HEK293 (cell line): Measurements from ENCODE around the gene THTPA.

Source experiments
- CTCF ChIA-PET: fragments of 350-600 bp; formaldehyde crosslinking; extraction: SDS; loops from one replicate; lab custom pipeline; 2021; ENCODE audit warnings: antibody characterized with exemption; lab: Yijun Ruan, JAX
- POLR2A ChIA-PET: fragments of 300-600 bp; formaldehyde crosslinking; extraction: SDS; loops from one replicate; lab custom pipeline; 2020; ENCODE audit warnings: antibody characterized with exemption, inconsistent platforms; lab: Yijun Ruan, JAX
- H3K27ac ChIP-seq: fragments of 200-500 bp; sonication (Bioruptor generic); 2 replicates; pipeline ENCODE4 v1.5.1; 2014; ENCODE audit warnings: low read depth, low read length, control low read depth, inconsistent platforms; ENCODE audit errors: extremely low read depth
- H3K36me3 ChIP-seq, 2 experiments: fragments of 200-500 bp in 1 of 2; sonication (Bioruptor generic) in 1 of 2; 1 replicate in 1 of 2; 2 replicates in 1 of 2; pipeline ENCODE4 v1.5.1; 2014 to 2017; ENCODE audit warnings: inconsistent platforms in 2 of 2, low read length in 2 of 2; ENCODE audit not compliant: control insufficient read depth in 2 of 2, insufficient read depth in 1 of 2
- H3K4me1 ChIP-seq: fragments of 200-500 bp; sonication (Bioruptor generic); 2 replicates; pipeline ENCODE4 v1.5.1; 2014; ENCODE audit warnings: mild to moderate bottlenecking, low read length, inconsistent platforms; ENCODE audit not compliant: control insufficient read depth, insufficient read depth
- H3K4me3 ChIP-seq: 2 replicates; pipeline ENCODE4 v1.5.1; 2011; ENCODE audit warnings: low read depth, mild to moderate bottlenecking, control low read depth, low read length, moderate library complexity
- H3K9me3 ChIP-seq: fragments of 200-500 bp; sonication (Bioruptor generic); 2 replicates; pipeline ENCODE4 v1.5.1; 2014; ENCODE audit warnings: low read depth, low read length, inconsistent platforms; ENCODE audit not compliant: control insufficient read depth, insufficient read depth
- GLIS2 ChIP-seq: fragments of 450-650 bp; formaldehyde crosslinking; IDR thresholded peaks from 2 replicates; pipeline ENCODE4 v1.5.1; 2016; ENCODE audit warnings: missing biosample characterization, missing genetic modification characterization
- MYNN ChIP-seq: fragments of 450-650 bp; formaldehyde crosslinking; IDR thresholded peaks from 2 replicates; pipeline ENCODE4 v1.5.1; 2016; ENCODE audit warnings: missing biosample characterization, missing genetic modification characterization, borderline replicate concordance
- WT1 ChIP-seq: fragments of 450-650 bp; formaldehyde crosslinking; IDR thresholded peaks from 2 replicates; pipeline ENCODE4 v1.5.1; 2016; ENCODE audit warnings: missing biosample characterization, missing genetic modification characterization
- ZBTB21 ChIP-seq: fragments of 450-650 bp; formaldehyde crosslinking; IDR thresholded peaks from 2 replicates; pipeline ENCODE4 v1.5.1; 2017; ENCODE audit warnings: missing biosample characterization, missing genetic modification characterization
- ZFP37 ChIP-seq: fragments of 450-650 bp; formaldehyde crosslinking; IDR thresholded peaks from 2 replicates; pipeline ENCODE4 v1.5.1; 2016; ENCODE audit warnings: missing biosample characterization, missing genetic modification characterization
- ZIC2 ChIP-seq: fragments of 450-650 bp; formaldehyde crosslinking; IDR thresholded peaks from 2 replicates; pipeline ENCODE4 v1.5.1; 2016; ENCODE audit warnings: missing biosample characterization, missing genetic modification characterization
- ZNF133 ChIP-seq: fragments of 450-650 bp; formaldehyde crosslinking; IDR thresholded peaks from 2 replicates; pipeline ENCODE4 v1.5.1; 2016; ENCODE audit warnings: missing biosample characterization, missing genetic modification characterization
- ZNF157 ChIP-seq: fragments of 450-650 bp; formaldehyde crosslinking; IDR thresholded peaks from 2 replicates; pipeline ENCODE4 v1.5.1; 2016; ENCODE audit warnings: missing biosample characterization, missing genetic modification characterization
- ZNF24 ChIP-seq: fragments of 450-650 bp; formaldehyde crosslinking; IDR thresholded peaks from 2 replicates; pipeline ENCODE4 v1.5.1; 2016; ENCODE audit warnings: missing biosample characterization, missing genetic modification characterization
- ZNF341 ChIP-seq: fragments of 450-650 bp; formaldehyde crosslinking; IDR thresholded peaks from 2 replicates; pipeline ENCODE4; 2016; ENCODE audit warnings: low read depth, missing biosample characterization, missing genetic modification characterization
- ZNF350 ChIP-seq: fragments of 450-650 bp; formaldehyde crosslinking; IDR thresholded peaks from 2 replicates; pipeline ENCODE4 v1.5.0; 2017; ENCODE audit warnings: missing biosample characterization, mild to moderate bottlenecking, missing genetic modification characterization
- ZNF423 ChIP-seq: fragments of 450-650 bp; formaldehyde crosslinking; IDR thresholded peaks from 2 replicates; pipeline ENCODE4 v1.5.1; 2016; ENCODE audit warnings: missing biosample characterization, missing genetic modification characterization
- ZNF48 ChIP-seq: fragments of 450-650 bp; formaldehyde crosslinking; IDR thresholded peaks from 2 replicates; pipeline ENCODE4 v1.5.1; 2016; ENCODE audit warnings: missing biosample characterization, missing genetic modification characterization
- ZNF510 ChIP-seq: fragments of 450-650 bp; formaldehyde crosslinking; IDR thresholded peaks from 2 replicates; pipeline ENCODE4 v1.5.1; 2018; ENCODE audit warnings: mild to moderate bottlenecking, missing genetic modification characterization, missing biosample characterization; ENCODE audit not compliant: insufficient replicate concordance
- ZNF548 ChIP-seq: fragments of 450-650 bp; formaldehyde crosslinking; IDR thresholded peaks from 2 replicates; pipeline ENCODE4 v1.5.1; 2016; ENCODE audit warnings: missing biosample characterization, missing genetic modification characterization
- ZNF558 ChIP-seq: fragments of 450-650 bp; formaldehyde crosslinking; IDR thresholded peaks from 2 replicates; pipeline ENCODE4 v1.5.1; 2016; ENCODE audit warnings: missing biosample characterization, missing genetic modification characterization
- ZNF561 ChIP-seq: fragments of 450-650 bp; IDR thresholded peaks from 2 replicates; pipeline ENCODE4 v1.5.1; 2018; ENCODE audit warnings: missing biosample characterization, missing genetic modification characterization, borderline replicate concordance
- ZNF645 ChIP-seq: fragments of 450-650 bp; formaldehyde crosslinking; IDR thresholded peaks from 2 replicates; pipeline ENCODE4; 2016; ENCODE audit warnings: missing biosample characterization, missing genetic modification characterization
- ZNF785 ChIP-seq: fragments of 450-650 bp; formaldehyde crosslinking; IDR thresholded peaks from 2 replicates; pipeline ENCODE4 v1.5.1; 2016; ENCODE audit warnings: missing biosample characterization, missing genetic modification characterization
- ZSCAN23 ChIP-seq: fragments of 450-650 bp; formaldehyde crosslinking; IDR thresholded peaks from 2 replicates; pipeline ENCODE4 v1.5.1; 2016; ENCODE audit warnings: missing biosample characterization, missing genetic modification characterization
- TF ChIP-seq, protein P1 (sequence below): fragments of 450-650 bp; formaldehyde crosslinking; IDR thresholded peaks from 2 replicates; pipeline ENCODE4 v1.5.1; 2017; ENCODE audit warnings: missing biosample characterization, missing genetic modification characterization
- TF ChIP-seq, protein P2 (sequence below): IDR thresholded peaks from 2 replicates; pipeline ENCODE4 v1.6.1; 2011; ENCODE audit warnings: mild to moderate bottlenecking, low read depth, low read length, borderline replicate concordance
- TF ChIP-seq, protein P3 (sequence below): fragments of 450-650 bp; formaldehyde crosslinking; IDR thresholded peaks from 2 replicates; pipeline ENCODE4 v1.5.1; 2016; ENCODE audit warnings: missing biosample characterization, missing genetic modification characterization

Gene THTPA

GRCh38 chr14:23517650-23518326 lies 38.3 kb upstream of the THTPA start (continued):
- TF ChIP-seq ZNF561 (no peak), ZNF157 (tag by site-specific recombination) (no peak), ZNF645 (no peak)
- TF ChIP-seq, all 188 proteins: peak for 0

DNA sequence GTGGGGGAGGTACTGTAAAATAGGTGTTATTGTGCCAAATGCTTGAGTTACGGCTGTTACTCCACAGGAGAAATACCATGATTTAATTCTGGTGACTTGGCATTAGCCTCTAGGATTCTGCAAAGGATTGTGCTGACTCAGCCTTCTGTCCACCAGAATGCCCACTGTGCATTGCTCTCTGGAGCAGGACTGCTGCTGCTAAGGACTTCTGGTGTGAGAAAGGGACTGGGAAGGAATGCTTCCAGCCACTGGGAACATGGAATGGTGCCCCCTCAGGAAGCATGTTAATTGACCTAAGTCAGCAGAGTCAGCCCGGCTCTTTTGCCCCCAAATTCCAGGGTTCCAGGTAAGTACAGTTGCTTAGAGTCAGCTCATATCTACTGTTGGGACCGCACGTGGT lies 37.4 kb upstream of the THTPA start:
- ChIA-PET CTCF (no interaction called here), POLR2A (no interaction called here)
- Histone ChIP-seq H3K36me3 (no peaks in the 10 kb centered on the region), H3K9me3 (no peaks in the 10 kb centered on the region), H3K4me1 (no peaks in the 10 kb centered on the region), H3K27ac (no peak overlapping the region), H3K4me3 (no peak overlapping the region)
- TF ChIP-seq ZNF558 (tag by site-specific recombination), result no peak
- TF ChIP-seq, protein P1, sequence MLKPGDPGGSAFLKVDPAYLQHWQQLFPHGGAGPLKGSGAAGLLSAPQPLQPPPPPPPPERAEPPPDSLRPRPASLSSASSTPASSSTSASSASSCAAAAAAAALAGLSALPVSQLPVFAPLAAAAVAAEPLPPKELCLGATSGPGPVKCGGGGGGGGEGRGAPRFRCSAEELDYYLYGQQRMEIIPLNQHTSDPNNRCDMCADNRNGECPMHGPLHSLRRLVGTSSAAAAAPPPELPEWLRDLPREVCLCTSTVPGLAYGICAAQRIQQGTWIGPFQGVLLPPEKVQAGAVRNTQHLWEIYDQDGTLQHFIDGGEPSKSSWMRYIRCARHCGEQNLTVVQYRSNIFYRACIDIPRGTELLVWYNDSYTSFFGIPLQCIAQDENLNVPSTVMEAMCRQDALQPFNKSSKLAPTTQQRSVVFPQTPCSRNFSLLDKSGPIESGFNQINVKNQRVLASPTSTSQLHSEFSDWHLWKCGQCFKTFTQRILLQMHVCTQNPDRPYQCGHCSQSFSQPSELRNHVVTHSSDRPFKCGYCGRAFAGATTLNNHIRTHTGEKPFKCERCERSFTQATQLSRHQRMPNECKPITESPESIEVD (tag by site-specific recombination), result no peak
- no peak for TF ChIP-seq ZBTB21 (tag by site-specific recombination)
- TF ChIP-seq ZNF133 (tag by site-specific recombination), result no peak
- 0 out of 2 replicates have a peak, but pooled peaks have one; percentile 9 for TF ChIP-seq ZIC2 (tag by site-specific recombination)
- TF ChIP-seq ZNF510 (tag by site-specific recombination), result no peak
- no peak for TF ChIP-seq ZNF24
- TF ChIP-seq WT1 (tag by site-specific recombination), result no peak

DNA sequence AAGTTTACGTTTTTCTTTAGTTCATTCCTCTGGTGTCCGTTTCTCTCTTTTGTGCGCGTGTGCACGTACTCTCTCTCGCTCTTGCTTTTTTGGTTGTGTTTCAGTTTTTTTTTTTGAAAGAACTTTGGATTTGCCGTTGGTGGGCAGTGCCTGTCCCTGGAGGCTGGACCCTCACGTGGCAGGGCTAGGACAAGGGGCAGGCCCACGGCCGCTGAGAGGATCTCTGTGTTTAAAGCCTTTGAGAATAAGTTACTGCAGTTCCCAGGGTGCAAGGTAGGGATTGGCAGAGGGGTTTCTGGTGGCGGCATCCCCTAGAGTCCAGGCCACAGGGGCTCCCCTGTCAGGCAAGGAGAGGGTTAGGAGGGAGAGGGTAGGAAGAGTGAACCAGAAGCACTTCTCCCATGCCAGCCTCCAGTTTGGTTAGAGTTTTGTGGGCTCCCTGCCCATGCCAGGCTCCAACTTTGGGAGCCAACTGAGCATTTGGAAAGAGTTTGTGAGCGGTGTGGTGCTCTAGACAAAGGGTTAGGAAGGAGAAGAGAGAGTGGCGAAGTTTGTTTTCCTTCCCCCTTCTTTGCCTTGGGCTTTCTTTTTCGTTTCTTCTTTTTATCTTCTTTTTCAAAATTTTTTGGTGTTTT lies 35.1 kb upstream of the THTPA start:
- ChIA-PET CTCF (interaction anchor here (0.6 to 1.3 kb wide), 3 partner anchors 18 to 51 kb away, joined by 3 to 4 read pairs (median 3); no protein-coding TSS in a partner anchor), POLR2A (no interaction called here)
- Histone ChIP-seq H3K4me3 (no peak overlapping the region), H3K36me3 (peaks cover 0 to 5% of the 10 kb centered on the region in 2 experiments; a peak in 1 of 3 replicates), H3K4me1 (no peaks in the 10 kb centered on the region), H3K27ac (no peak overlapping the region), H3K9me3 (no peaks in the 10 kb centered on the region)
- no peak for TF ChIP-seq ZNF341 (tag by site-specific recombination)
- no peak for TF ChIP-seq WT1 (tag by site-specific recombination)
- no peak for TF ChIP-seq ZNF785 (tag by site-specific recombination)
- TF ChIP-seq ZIC2 (tag by site-specific recombination), result no peak
- TF ChIP-seq, protein P2, sequence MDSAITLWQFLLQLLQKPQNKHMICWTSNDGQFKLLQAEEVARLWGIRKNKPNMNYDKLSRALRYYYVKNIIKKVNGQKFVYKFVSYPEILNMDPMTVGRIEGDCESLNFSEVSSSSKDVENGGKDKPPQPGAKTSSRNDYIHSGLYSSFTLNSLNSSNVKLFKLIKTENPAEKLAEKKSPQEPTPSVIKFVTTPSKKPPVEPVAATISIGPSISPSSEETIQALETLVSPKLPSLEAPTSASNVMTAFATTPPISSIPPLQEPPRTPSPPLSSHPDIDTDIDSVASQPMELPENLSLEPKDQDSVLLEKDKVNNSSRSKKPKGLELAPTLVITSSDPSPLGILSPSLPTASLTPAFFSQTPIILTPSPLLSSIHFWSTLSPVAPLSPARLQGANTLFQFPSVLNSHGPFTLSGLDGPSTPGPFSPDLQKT, result no peak
- TF ChIP-seq ZNF548 (tag by site-specific recombination), result no peak
- no peak for TF ChIP-seq GLIS2 (tag by site-specific recombination)
- TF ChIP-seq, protein P1 (tag by site-specific recombination), result no peak
- TF ChIP-seq ZSCAN23 (tag by site-specific recombination), result no peak
- TF ChIP-seq ZFP37, result no peak
- TF ChIP-seq, protein P3, sequence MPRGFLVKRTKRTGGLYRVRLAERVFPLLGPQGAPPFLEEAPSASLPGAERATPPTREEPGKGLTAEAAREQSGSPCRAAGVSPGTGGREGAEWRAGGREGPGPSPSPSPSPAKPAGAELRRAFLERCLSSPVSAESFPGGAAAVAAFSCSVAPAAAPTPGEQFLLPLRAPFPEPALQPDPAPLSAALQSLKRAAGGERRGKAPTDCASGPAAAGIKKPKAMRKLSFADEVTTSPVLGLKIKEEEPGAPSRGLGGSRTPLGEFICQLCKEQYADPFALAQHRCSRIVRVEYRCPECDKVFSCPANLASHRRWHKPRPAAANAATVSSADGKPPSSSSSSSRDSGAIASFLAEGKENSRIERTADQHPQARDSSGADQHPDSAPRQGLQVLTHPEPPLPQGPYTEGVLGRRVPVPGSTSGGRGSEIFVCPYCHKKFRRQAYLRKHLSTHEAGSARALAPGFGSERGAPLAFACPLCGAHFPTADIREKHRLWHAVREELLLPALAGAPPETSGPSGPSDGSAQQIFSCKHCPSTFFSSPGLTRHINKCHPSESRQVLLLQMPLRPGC (tag by site-specific recombination), result no peak
- no peak for TF ChIP-seq ZNF423
- no peak for TF ChIP-seq ZNF48 (tag by site-specific recombination)
- TF ChIP-seq MYNN, result no peak
- TF ChIP-seq ZNF350, result no peak
